ENCODE results near the gene GPRC5D.
A peak's percentile ranks its signal among the peaks of the same experiment; 100 is the strongest.

Gene GPRC5D

GRCh38 chr12:12979126-12979525, 27.2 kb upstream of the GPRC5D start:
- DNase-seq, result no peak

- DNase-seq, result no peak
Observed at GRCh38 chr12:12977231-12977630, 25.3 kb upstream of the GPRC5D start.

GRCh38 chr12:12976366-12976765, 24.4 kb upstream of the GPRC5D start:
- no peak for DNase-seq

GRCh38 chr12:12975322-12976077, 23.5 kb upstream of the GPRC5D start:
- peak; percentile 2 for DNase-seq

GRCh38 chr12:12974211-12974610, 22.2 kb upstream of the GPRC5D start:
- DNase-seq, result no peak

- DNase-seq, result no peak
Observed at GRCh38 chr12:12973019-12973418, 21.0 kb upstream of the GPRC5D start.

- DNase-seq, result no peak
Observed at GRCh38 chr12:12965836-12966235, 13.9 kb upstream of the GPRC5D start.

GRCh38 chr12:12964255-12964654, 12.3 kb upstream of the GPRC5D start:
- no peak for DNase-seq

GRCh38 chr12:12960639-12961209, 8.8 kb upstream of the GPRC5D start:
- DNase-seq, result no peak

- DNase-seq, result no peak
Observed at GRCh38 chr12:12958886-12959285, 6.9 kb upstream of the GPRC5D start.

GRCh38 chr12:12954878-12955625, 3.1 kb upstream of the GPRC5D start:
- DNase-seq, result no peak

- no peak for DNase-seq
Observed at GRCh38 chr12:12954356-12954755, 2.4 kb upstream of the GPRC5D start.

- no peak for DNase-seq
Observed at GRCh38 chr12:12951504-12951903, 466 bp downstream of the GPRC5D start.

- no peak for DNase-seq
Observed at GRCh38 chr12:12947902-12948301, 4.1 kb downstream of the GPRC5D start.

- DNase-seq, result no peak
Observed at GRCh38 chr12:12946686-12947355, 5.1 kb downstream of the GPRC5D start.

- no peak for DNase-seq
Observed at GRCh38 chr12:12945591-12945990, 6.4 kb downstream of the GPRC5D start.

GRCh38 chr12:12943586-12944260, 8.2 kb downstream of the GPRC5D start:
- DNase-seq, result no peak

GRCh38 chr12:12941450-12942350, 10.3 kb downstream of the GPRC5D start:
- DNase-seq, result no peak

GRCh38 chr12:12939888-12940287, 12.1 kb downstream of the GPRC5D start:
- DNase-seq, result no peak

- DNase-seq, result no peak
Observed at GRCh38 chr12:12938541-12938940, 13.4 kb downstream of the GPRC5D start.

GRCh38 chr12:12936983-12937491, 14.9 kb downstream of the GPRC5D start:
- no peak for DNase-seq

GRCh38 chr12:12934556-12934955, 17.4 kb downstream of the GPRC5D start:
- no peak for DNase-seq
